WTC11 (cell line): Measurements from ENCODE around the gene PDE4B. TPM values are rescaled to one million over a fixed set of nuclear protein-coding genes. Genes with fewer than 3 reads are reported as not detected.

Experiments used
- ATAC-seq: fragments of 200-7000 bp; cut with Tn5 transposase; 2 replicates; pipeline ENCODE4 v1.10.0; 2021; ENCODE audit warnings: mild to moderate bottlenecking, moderate library complexity
- CTCF ChIA-PET: fragments of 300-600 bp; sonication (Branson Sonifier 250); formaldehyde crosslinking; loops from one replicate; lab custom pipeline; 2021; ENCODE audit warnings: antibody characterized with exemption; lab: Charles Lee
- POLR2A ChIA-PET: fragments of 350-600 bp; sonication (Branson Sonifier 250); formaldehyde crosslinking; loops from one replicate; lab custom pipeline; 2021; ENCODE audit warnings: antibody characterized with exemption; lab: Charles Lee
- DNase-seq: peaks from one replicate; pipeline ENCODE4 v3.0.0; 2021; ENCODE audit warnings: low spot score
- H3K27ac Mint-ChIP-seq: 2 replicates; pipeline ENCODE4 v1.8.0; 2021; ENCODE audit warnings: mixed read lengths
- H3K27me3 Mint-ChIP-seq: 2 replicates; pipeline ENCODE4 v1.8.0; 2021; ENCODE audit warnings: low read depth, mild to moderate bottlenecking, moderate library complexity, mixed read lengths
- H3K36me3 Mint-ChIP-seq: 2 replicates; pipeline ENCODE4 v1.8.0; 2021; ENCODE audit warnings: mixed read lengths
- H3K4me1 Mint-ChIP-seq: 2 replicates; pipeline ENCODE4 v1.8.0; 2022; ENCODE audit warnings: mixed read lengths
- H3K4me3 Mint-ChIP-seq: 2 replicates; pipeline ENCODE4 v1.8.0; 2021; ENCODE audit warnings: mild to moderate bottlenecking, moderate library complexity, mixed read lengths
- H3K9me3 Mint-ChIP-seq: 2 replicates; pipeline ENCODE4 v1.8.0; 2021; ENCODE audit warnings: mixed read lengths
- AFF4 ChIP-seq: sonication (generic); formaldehyde crosslinking; IDR thresholded peaks from 2 replicates; pipeline ENCODE4 v1.8.1; 2023; ENCODE audit warnings: mild to moderate bottlenecking, missing genetic modification reagents, borderline replicate concordance
- ATF1 ChIP-seq: sonication (generic); formaldehyde crosslinking; IDR thresholded peaks from 2 replicates; pipeline ENCODE4 v1.8.1; 2023; ENCODE audit warnings: mild to moderate bottlenecking, moderate library complexity, missing genetic modification reagents
- ATF6 ChIP-seq: sonication (generic); formaldehyde crosslinking; IDR thresholded peaks from 2 replicates; pipeline ENCODE4 v1.8.1; 2023; ENCODE audit warnings: mild to moderate bottlenecking, missing genetic modification reagents
- CDX4 ChIP-seq: fragments of 250-450 bp; sonication (Bioruptor Pico); IDR thresholded peaks from 2 replicates; pipeline ENCODE4 v1.9.0; 2021; ENCODE audit warnings: moderate library complexity, mild to moderate bottlenecking, inconsistent platforms, borderline replicate concordance
- CREM ChIP-seq: sonication (generic); formaldehyde crosslinking; IDR thresholded peaks from 2 replicates; pipeline ENCODE4 v1.8.1; 2022; ENCODE audit warnings: mild to moderate bottlenecking, missing genetic modification reagents, moderate library complexity
- CTCF ChIP-seq: fragments of 200-600 bp; IDR thresholded peaks from 2 replicates; pipeline ENCODE4 v1.8.0; 2022; ENCODE audit warnings: antibody characterized with exemption
- EMX1 ChIP-seq: fragments of 250-450 bp; sonication (Bioruptor Pico); IDR thresholded peaks from 2 replicates; pipeline ENCODE4 v1.8.0; 2021; ENCODE audit warnings: mild to moderate bottlenecking
- ERG ChIP-seq: fragments of 250-450 bp; sonication (Bioruptor Pico); IDR thresholded peaks from 2 replicates; pipeline ENCODE4 v1.8.0; 2021; ENCODE audit warnings: mild to moderate bottlenecking
- ESRRA ChIP-seq: sonication (generic); formaldehyde crosslinking; IDR thresholded peaks from 2 replicates; pipeline ENCODE4 v1.8.1; 2022; ENCODE audit warnings: mild to moderate bottlenecking, missing genetic modification reagents, borderline replicate concordance
- MAX ChIP-seq: sonication (generic); formaldehyde crosslinking; IDR thresholded peaks from 2 replicates; pipeline ENCODE4 v1.8.0; 2022; ENCODE audit warnings: mild to moderate bottlenecking, missing genetic modification reagents
- MYBL2 ChIP-seq: sonication (generic); formaldehyde crosslinking; IDR thresholded peaks from 2 replicates; pipeline ENCODE4 v1.8.1; 2023; ENCODE audit warnings: mild to moderate bottlenecking, moderate library complexity, missing genetic modification reagents
- NFE2L1 ChIP-seq: sonication (generic); formaldehyde crosslinking; IDR thresholded peaks from 2 replicates; pipeline ENCODE4 v1.8.1; 2023; ENCODE audit warnings: missing genetic modification reagents
- PREB ChIP-seq: sonication (generic); formaldehyde crosslinking; IDR thresholded peaks from 2 replicates; pipeline ENCODE4 v1.8.1; 2022; ENCODE audit warnings: mild to moderate bottlenecking, missing genetic modification reagents, moderate library complexity, borderline replicate concordance
- SMAD3 ChIP-seq: sonication (generic); formaldehyde crosslinking; IDR thresholded peaks from 2 replicates; pipeline ENCODE4 v1.8.0; 2022; ENCODE audit warnings: missing genetic modification reagents, mild to moderate bottlenecking, borderline replicate concordance
- SMAD4 ChIP-seq: sonication (generic); formaldehyde crosslinking; IDR thresholded peaks from 2 replicates; pipeline ENCODE4 v1.8.0; 2022; ENCODE audit warnings: mild to moderate bottlenecking, missing genetic modification reagents
- TEAD1 ChIP-seq: sonication (generic); formaldehyde crosslinking; IDR thresholded peaks from 2 replicates; pipeline ENCODE4 v1.8.0; 2022; ENCODE audit warnings: mild to moderate bottlenecking, missing genetic modification reagents
- USF2 ChIP-seq: sonication (generic); formaldehyde crosslinking; IDR thresholded peaks from 2 replicates; pipeline ENCODE4 v1.8.1; 2023; ENCODE audit warnings: mild to moderate bottlenecking, missing genetic modification reagents, moderate library complexity
- ZMAT4 ChIP-seq: fragments of 250-450 bp; sonication (Bioruptor Pico); IDR thresholded peaks from 2 replicates; pipeline ENCODE4 v1.9.0; 2021; ENCODE audit warnings: mild to moderate bottlenecking
- ZNF263 ChIP-seq: sonication (generic); formaldehyde crosslinking; IDR thresholded peaks from 2 replicates; pipeline ENCODE4 v1.8.1; 2022; ENCODE audit warnings: low read depth, mild to moderate bottlenecking, moderate library complexity, missing genetic modification reagents
- ZNF416 ChIP-seq: fragments of 250-450 bp; sonication (Bioruptor Pico); IDR thresholded peaks from 2 replicates; pipeline ENCODE4 v1.9.0; 2021; ENCODE audit warnings: mild to moderate bottlenecking, inconsistent platforms
- ZSCAN18 ChIP-seq: fragments of 250-450 bp; sonication (Bioruptor Pico); IDR thresholded peaks from 2 replicates; pipeline ENCODE4 v2.1.2; 2022; ENCODE audit warnings: mild to moderate bottlenecking, moderate library complexity
- total RNA-seq: library from RNA; stranded (reverse); gene quantifications from 3 replicates; pipeline ENCODE4 v1.2.3, GENCODE V29; 2021

PDE4B gene
- total RNA-seq, 1 experiment from 2014 or later: 8.0 TPM

- ATAC-seq: no peak
- DNase-seq: no peak
- Mint-ChIP-seq H3K4me3 (no peak overlapping the region), H3K27me3 (no peaks in the 10 kb centered on the region), H3K36me3 (no peaks in the 10 kb centered on the region), H3K4me1 (no peaks in the 10 kb centered on the region), H3K27ac (no peak overlapping the region), H3K9me3 (peaks cover 7% of the 10 kb centered on the region)
- POLR2A ChIA-PET: no interaction called here
- CTCF ChIA-PET: interaction anchor here (2.3 kb wide), 1 partner anchor 278 kb away, joined by 15 read pairs; no protein-coding TSS in a partner anchor
- TF ChIP-seq MYBL2: no peak
- no peak for TF ChIP-seq EMX1 (CRISPR knock-in tag)
- TF ChIP-seq TEAD1 (CRISPR knock-in tag): no peak
- no peak for TF ChIP-seq ZNF263
- no peak for TF ChIP-seq ZMAT4
- no peak for TF ChIP-seq USF2 (CRISPR knock-in tag)
- no peak for TF ChIP-seq MAX
- no peak for TF ChIP-seq PREB (CRISPR knock-in tag)
- no peak for TF ChIP-seq SMAD4
- TF ChIP-seq CTCF: no peak
- TF ChIP-seq ESRRA (CRISPR knock-in tag): no peak
- TF ChIP-seq ZSCAN18 (CRISPR knock-in tag): no peak
- no peak for TF ChIP-seq ATF6 (CRISPR knock-in tag)
- no peak for TF ChIP-seq SMAD3 (CRISPR knock-in tag)
Measured at GRCh38 chr1:65964123-65964522, 171.4 kb downstream of the PDE4B start.

GRCh38 chr1:65965112-65965996 lies 172.7 kb downstream of the PDE4B start:
- Mint-ChIP-seq H3K27me3 (no peaks in the 10 kb centered on the region), H3K27ac (no peak overlapping the region), H3K4me1 (no peaks in the 10 kb centered on the region), H3K9me3 (peaks cover 11% of the 10 kb centered on the region), H3K36me3 (no peaks in the 10 kb centered on the region), H3K4me3 (no peak overlapping the region)
- ChIA-PET POLR2A (no interaction called here), CTCF (no interaction called here)
- ATAC-seq: no peak
- no peak for DNase-seq
- TF ChIP-seq ZNF416 (CRISPR knock-in tag) (no peak), NFE2L1 (CRISPR knock-in tag) (no peak), ATF1 (CRISPR knock-in tag) (no peak), AFF4 (no peak), CDX4 (CRISPR knock-in tag) (no peak), CREM (no peak), ERG (no peak)
